T-cell (primary cell): ENCODE results near the gene LTBP2. TPM values are rescaled to one million over a fixed set of nuclear protein-coding genes. Genes with fewer than 3 reads are reported as not detected.

Experiments
- ATAC-seq, 4 experiments: fragments of 200-7000 bp in 3 of 4; fragments of 150-1000 bp in 1 of 4; cut with Tn5 transposase; replicated peaks in 1 of 4; 1 replicate in 3 of 4; 2 replicates in 1 of 4; pipeline ENCODE4 v1.10.0; 2021; ENCODE audit warnings: moderate library complexity in 3 of 4, mild to moderate bottlenecking in 2 of 4, moderate number of reproducible peaks in 1 of 4
- CTCF ChIA-PET, 2 donors: fragments of 300-600 bp; sonication (Branson Sonifier 250); formaldehyde crosslinking; loops; one replicate each; lab custom pipeline; 2022; ENCODE audit warnings: antibody characterized with exemption in 2 of 2; lab: Charles Lee
- POLR2A ChIA-PET, 2 donors: fragments of 300-600 bp; sonication (Branson Sonifier 250); formaldehyde crosslinking; loops; one replicate each; lab custom pipeline; 2022; ENCODE audit warnings: antibody characterized with exemption in 2 of 2; lab: Charles Lee
- DNase-seq, 35 experiments: peaks; one replicate each; pipeline versions ENCODE4 v3.0.0 to v3.0.0-alpha.2; 2013 to 2023
- H3K27ac ChIP-seq: one replicate; pipeline ENCODE4 v1.5.1; 2013; ENCODE audit warnings: low read length
- H3K27me3 ChIP-seq, 2 experiments: replicated peaks in 1 of 2; 1 replicate in 1 of 2; 2 replicates in 1 of 2; pipeline versions ENCODE4 v1.6.1 to v1.7.0; 2013; ENCODE audit warnings: low read length in 1 of 2, mixed read lengths in 1 of 2; ENCODE audit not compliant: control insufficient read depth in 2 of 2, insufficient read depth in 2 of 2; ENCODE audit errors: extremely low read depth in 1 of 2
- H3K36me3 ChIP-seq, 2 donors: 1 replicate in 1 of 2; 2 replicates in 1 of 2; pipeline versions ENCODE4 v1.6.1 to v1.7.0; 2013; ENCODE audit warnings: low read length in 1 of 2; ENCODE audit not compliant: control insufficient read depth in 2 of 2, insufficient read depth in 1 of 2; ENCODE audit errors: extremely low read depth in 1 of 2
- H3K4me1 ChIP-seq, 2 experiments: 1 replicate in 1 of 2; 2 replicates in 1 of 2; pipeline versions ENCODE4 v1.6.1 to v1.7.0; 2013; ENCODE audit warnings: low read length in 2 of 2, mixed read lengths in 1 of 2; ENCODE audit not compliant: insufficient read depth in 2 of 2, control insufficient read depth in 1 of 2; ENCODE audit errors: extremely low read depth in 1 of 2
- H3K4me3 ChIP-seq, 2 donors: 1 replicate in 1 of 2; 2 replicates in 1 of 2; pipeline versions ENCODE4 v1.5.1 to v1.7.0; 2013; ENCODE audit warnings: mild to moderate bottlenecking in 2 of 2, low read length in 1 of 2, moderate library complexity in 1 of 2; ENCODE audit not compliant: control insufficient read depth in 1 of 2; ENCODE audit errors: extremely low read depth in 1 of 2
- H3K9me3 ChIP-seq: 2 replicates; pipeline ENCODE4 v1.7.0; 2013
- H3K27ac Mint-ChIP-seq, 2 donors: one replicate each; pipeline ENCODE4 v1.8.0; 2020 to 2021; ENCODE audit warnings: mild to moderate bottlenecking in 2 of 2, mixed read lengths in 2 of 2
- H3K27me3 Mint-ChIP-seq, 2 donors: one replicate each; pipeline ENCODE4 v1.8.0; 2021 to 2022; ENCODE audit warnings: mixed read lengths in 2 of 2
- H3K36me3 Mint-ChIP-seq: one replicate; pipeline ENCODE4 v1.8.0; 2021; ENCODE audit warnings: mixed read lengths
- H3K4me1 Mint-ChIP-seq, 3 donors: one replicate each; pipeline ENCODE4 v1.8.0; 2020 to 2022; ENCODE audit warnings: mixed read lengths in 3 of 3, mild to moderate bottlenecking in 1 of 3
- H3K4me3 Mint-ChIP-seq, 3 donors: one replicate each; pipeline ENCODE4 v1.8.0; 2020 to 2022; ENCODE audit warnings: mild to moderate bottlenecking in 3 of 3, mixed read lengths in 3 of 3, moderate library complexity in 3 of 3
- H3K9me3 Mint-ChIP-seq, 3 donors: one replicate each; pipeline ENCODE4 v1.8.0; 2020 to 2022; ENCODE audit warnings: mixed read lengths in 3 of 3
- WGBS: methylation state at CpG from one replicate; pipeline ENCODE4 v1.1.5; 2013; ENCODE audit warnings: missing lambda C conversion rate; ENCODE audit not compliant: insufficient coverage; 5-methylcytosine and 5-hydroxymethylcytosine counted together
- total RNA-seq, 35 experiments: library from RNA in 6 of 35; stranded (reverse) in 6 of 35; fragments of 120-200 nt in 1 of 35; gene quantifications; one replicate each; pipeline versions ENCODE4 v1.2.1 to v1.2.4 and lab custom pipeline; 2013 to 2026

Gene LTBP2
- total RNA-seq, 5 donors from 2014 or later (not counting 1 experiment from before 2014, with no cell fraction given) = 0.39 to 1.7 (median 1.1) TPM

GRCh38 chr14:74579447-74580274, 32.4 kb downstream of the LTBP2 start:
- Mint-ChIP-seq H3K27ac (peak overlapping the region in 1 of 2 donors; percentile 34), H3K4me1 (peaks cover 11 to 17% (median 11%) of the 10 kb centered on the region in 3 donors), H3K36me3 (no peaks in the 10 kb centered on the region), H3K9me3 (no peaks in the 10 kb centered on the region), H3K4me3 (no peak overlapping the region), H3K27me3 (peaks cover 0 to 4% of the 10 kb centered on the region in 2 donors)
- H3K27me3 ChIP-seq = peaks cover 0 to 27% of the 10 kb centered on the region in 2 experiments
- peaks cover 0 to 16% of the 10 kb centered on the region in 2 experiments for H3K4me1 ChIP-seq
- DNase-seq (peak in 2 of 35 experiments; percentile 6 to 20), ATAC-seq (peak; percentile 45 to 64 (median 61))
- 55% methylated on average over 5 of the region's 12 CpGs for WGBS
- no peaks in the 10 kb centered on the region for H3K9me3 ChIP-seq
- no peak overlapping the region for H3K4me3 ChIP-seq
- CTCF ChIA-PET = no interaction called here
- POLR2A ChIA-PET = no interaction called here
- H3K36me3 ChIP-seq = no peaks in the 10 kb centered on the region
- H3K27ac ChIP-seq = no peak overlapping the region

DNA sequence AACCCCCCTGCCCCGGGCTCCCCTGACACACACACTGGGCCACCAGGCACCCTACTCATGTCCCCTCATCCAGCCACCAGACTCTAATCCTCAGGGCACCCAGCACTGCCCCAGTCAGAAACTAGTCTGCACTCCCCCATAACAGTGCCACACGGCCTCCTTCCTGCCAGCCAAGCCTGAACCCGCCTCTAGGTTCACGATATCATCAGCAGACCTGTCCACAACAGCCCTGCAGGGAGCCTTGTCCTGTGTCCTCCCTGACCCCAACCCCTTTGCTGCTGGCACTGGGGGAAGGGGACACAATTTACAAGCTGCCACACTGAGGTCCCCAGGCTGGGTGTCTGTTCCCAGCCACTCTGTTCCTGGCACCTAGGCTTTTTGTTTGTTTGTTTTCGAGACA, 33.6 kb downstream of the LTBP2 start:
- H3K4me3 Mint-ChIP-seq = no peak overlapping the region
- Histone ChIP-seq H3K27me3 (peaks cover 0 to 25% of the 10 kb centered on the region in 2 experiments), H3K27ac (no peak overlapping the region), H3K4me3 (no peak overlapping the region), H3K36me3 (no peaks in the 10 kb centered on the region), H3K9me3 (no peaks in the 10 kb centered on the region), H3K4me1 (peaks cover 5 to 28% of the 10 kb centered on the region in 2 experiments)
- H3K9me3 Mint-ChIP-seq = no peaks in the 10 kb centered on the region
- peaks cover 0 to 4% of the 10 kb centered on the region in 2 donors for H3K27me3 Mint-ChIP-seq
- DNase-seq = no peak
- peaks cover 21 to 29% (median 23%) of the 10 kb centered on the region in 3 donors for H3K4me1 Mint-ChIP-seq
- H3K27ac Mint-ChIP-seq = no peak overlapping the region
- no peak for ATAC-seq
- CTCF ChIA-PET = no interaction called here
- H3K36me3 Mint-ChIP-seq = no peaks in the 10 kb centered on the region
- POLR2A ChIA-PET = no interaction called here
- 85% methylated on average over 5 of the region's 5 CpGs for WGBS

- Histone ChIP-seq H3K36me3 (no peaks in the 10 kb centered on the region), H3K4me1 (peaks cover 7 to 33% of the 10 kb centered on the region in 2 experiments), H3K27me3 (peaks cover 0 to 30% of the 10 kb centered on the region in 2 experiments), H3K9me3 (no peaks in the 10 kb centered on the region), H3K4me3 (no peak overlapping the region), H3K27ac (no peak overlapping the region)
- H3K27ac Mint-ChIP-seq = no peak overlapping the region
- peaks cover 0 to 3% of the 10 kb centered on the region in 2 donors for H3K27me3 Mint-ChIP-seq
- CTCF ChIA-PET = interaction anchor here in 1 of 2 donors (0.7 kb wide), 1 partner anchor 1088 kb away, joined by 6 read pairs; no protein-coding TSS in a partner anchor
- DNase-seq (no peak), ATAC-seq (no peak)
- 90% methylated on average over 2 of the region's 3 CpGs for WGBS
- no peaks in the 10 kb centered on the region for H3K9me3 Mint-ChIP-seq
- H3K4me3 Mint-ChIP-seq = no peak overlapping the region
- POLR2A ChIA-PET = no interaction called here
- peaks cover 22 to 35% (median 29%) of the 10 kb centered on the region in 3 donors for H3K4me1 Mint-ChIP-seq
- H3K36me3 Mint-ChIP-seq = no peaks in the 10 kb centered on the region
Measured at GRCh38 chr14:74577948-74578275, 34.1 kb downstream of the LTBP2 start.

GRCh38 chr14:74577247-74577947, 34.6 kb downstream of the LTBP2 start:
- Mint-ChIP-seq H3K27me3 (peaks cover 0 to 3% of the 10 kb centered on the region in 2 donors), H3K4me1 (peaks cover 22 to 40% (median 34%) of the 10 kb centered on the region in 3 donors), H3K27ac (no peak overlapping the region), H3K9me3 (no peaks in the 10 kb centered on the region), H3K36me3 (no peaks in the 10 kb centered on the region), H3K4me3 (no peak overlapping the region)
- POLR2A ChIA-PET = no interaction called here
- Histone ChIP-seq H3K4me1 (peaks cover 7 to 38% of the 10 kb centered on the region in 2 experiments), H3K36me3 (no peaks in the 10 kb centered on the region), H3K27me3 (peaks cover 0 to 33% of the 10 kb centered on the region in 2 experiments), H3K4me3 (no peak overlapping the region), H3K27ac (no peak overlapping the region), H3K9me3 (no peaks in the 10 kb centered on the region)
- DNase-seq (no peak), ATAC-seq (no peak)
- WGBS = 94% methylated on average over 8 of the region's 11 CpGs
- CTCF ChIA-PET = interaction anchor here in 1 of 2 donors (0.7 kb wide), 1 partner anchor 1087 kb away, joined by 6 read pairs; no protein-coding TSS in a partner anchor

- Mint-ChIP-seq H3K27me3 (peaks cover 0 to 8% of the 10 kb centered on the region in 2 donors), H3K4me1 (peaks cover 34 to 53% (median 44%) of the 10 kb centered on the region in 3 donors), H3K9me3 (no peaks in the 10 kb centered on the region), H3K4me3 (no peak overlapping the region), H3K27ac (no peak overlapping the region), H3K36me3 (no peaks in the 10 kb centered on the region)
- 90% methylated on average over 3 of the region's 3 CpGs for WGBS
- no peaks in the 10 kb centered on the region for H3K36me3 ChIP-seq
- H3K27ac ChIP-seq = no peak overlapping the region
- no peaks in the 10 kb centered on the region for H3K9me3 ChIP-seq
- ChIA-PET CTCF (no interaction called here), POLR2A (interaction anchor here in 1 of 2 donors (0.6 kb wide), 1 partner anchor 130 kb away, joined by 3 read pairs; no protein-coding TSS in a partner anchor)
- DNase-seq = no peak
- peaks cover 13 to 49% of the 10 kb centered on the region in 2 experiments for H3K4me1 ChIP-seq
- H3K27me3 ChIP-seq = peaks cover 0 to 39% of the 10 kb centered on the region in 2 experiments
- ATAC-seq = no peak
- no peak overlapping the region for H3K4me3 ChIP-seq
Measured at GRCh38 chr14:74575936-74576335, 36.1 kb downstream of the LTBP2 start.

DNA sequence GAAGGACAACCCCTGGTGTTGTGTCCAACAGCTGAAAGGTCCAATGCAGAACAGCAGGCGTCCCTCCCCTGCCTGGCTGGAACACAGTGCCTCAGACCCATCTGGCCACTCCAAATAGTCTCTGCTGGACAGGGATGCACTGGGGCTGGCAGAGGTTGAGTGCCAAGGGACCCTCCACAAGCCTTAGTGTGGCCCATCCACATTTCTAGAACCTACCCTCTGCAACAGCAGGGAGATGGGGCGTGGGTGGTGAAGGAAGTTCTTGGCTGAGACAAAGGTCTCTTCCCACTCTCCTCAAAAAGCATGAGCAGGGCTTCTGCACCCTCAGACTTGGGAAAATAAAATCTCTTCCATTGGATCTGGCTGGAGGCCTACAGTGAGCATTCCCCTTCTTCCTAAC, 36.5 kb downstream of the LTBP2 start:
- no peak overlapping the region for H3K27ac ChIP-seq
- ChIA-PET POLR2A (interaction anchor here in 1 of 2 donors (0.6 kb wide), 1 partner anchor 130 kb away, joined by 3 read pairs; no protein-coding TSS in a partner anchor), CTCF (no interaction called here)
- no peaks in the 10 kb centered on the region for H3K36me3 ChIP-seq
- DNase-seq = no peak
- H3K4me3 Mint-ChIP-seq = no peak overlapping the region
- peaks cover 0 to 8% of the 10 kb centered on the region in 2 donors for H3K27me3 Mint-ChIP-seq
- H3K27ac Mint-ChIP-seq = no peak overlapping the region
- H3K9me3 Mint-ChIP-seq = no peaks in the 10 kb centered on the region
- no peaks in the 10 kb centered on the region for H3K9me3 ChIP-seq
- no peaks in the 10 kb centered on the region for H3K36me3 Mint-ChIP-seq
- peaks cover 34 to 53% (median 44%) of the 10 kb centered on the region in 3 donors for H3K4me1 Mint-ChIP-seq
- H3K4me3 ChIP-seq = no peak overlapping the region
- no peak for ATAC-seq
- H3K27me3 ChIP-seq = peaks cover 0 to 42% of the 10 kb centered on the region in 2 experiments
- 91% methylated on average over 1 of the region's 2 CpGs for WGBS
- H3K4me1 ChIP-seq = peaks cover 13 to 49% of the 10 kb centered on the region in 2 experiments
